ENCODE results near the gene C1orf53. TPM values are rescaled to one million over a fixed set of nuclear protein-coding genes. Genes with fewer than 3 reads are reported as not detected.

The C1orf53 gene
- total RNA-seq, 4 donors from 2014 or later: 0.83 to 10.2 (median 2.9) TPM

DNA sequence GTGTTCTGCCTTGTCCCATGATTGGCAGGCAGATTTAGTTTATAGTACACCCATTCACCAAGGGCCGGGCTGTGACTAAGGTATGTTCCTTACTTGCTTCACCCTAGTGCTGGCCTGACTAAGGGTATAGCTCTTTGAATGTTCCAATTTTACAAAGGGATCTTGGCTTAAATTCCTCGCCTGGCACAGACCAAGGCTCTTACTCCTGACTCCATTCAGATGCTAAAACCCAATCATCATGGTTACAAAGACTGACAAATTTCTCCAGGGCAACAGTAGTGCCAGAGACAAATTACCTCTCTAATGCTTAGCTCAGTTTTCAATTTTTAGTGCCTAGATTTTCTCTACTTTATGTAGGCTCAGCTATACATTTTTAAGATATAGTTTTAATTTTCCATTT is 11.5 kb upstream of the C1orf53 start:
- H3K4me3 ChIP-seq (ENCODE audit: low read depth, poor library complexity, severe bottlenecking): no peak overlapping the region
- TF ChIP-seq, protein P1, sequence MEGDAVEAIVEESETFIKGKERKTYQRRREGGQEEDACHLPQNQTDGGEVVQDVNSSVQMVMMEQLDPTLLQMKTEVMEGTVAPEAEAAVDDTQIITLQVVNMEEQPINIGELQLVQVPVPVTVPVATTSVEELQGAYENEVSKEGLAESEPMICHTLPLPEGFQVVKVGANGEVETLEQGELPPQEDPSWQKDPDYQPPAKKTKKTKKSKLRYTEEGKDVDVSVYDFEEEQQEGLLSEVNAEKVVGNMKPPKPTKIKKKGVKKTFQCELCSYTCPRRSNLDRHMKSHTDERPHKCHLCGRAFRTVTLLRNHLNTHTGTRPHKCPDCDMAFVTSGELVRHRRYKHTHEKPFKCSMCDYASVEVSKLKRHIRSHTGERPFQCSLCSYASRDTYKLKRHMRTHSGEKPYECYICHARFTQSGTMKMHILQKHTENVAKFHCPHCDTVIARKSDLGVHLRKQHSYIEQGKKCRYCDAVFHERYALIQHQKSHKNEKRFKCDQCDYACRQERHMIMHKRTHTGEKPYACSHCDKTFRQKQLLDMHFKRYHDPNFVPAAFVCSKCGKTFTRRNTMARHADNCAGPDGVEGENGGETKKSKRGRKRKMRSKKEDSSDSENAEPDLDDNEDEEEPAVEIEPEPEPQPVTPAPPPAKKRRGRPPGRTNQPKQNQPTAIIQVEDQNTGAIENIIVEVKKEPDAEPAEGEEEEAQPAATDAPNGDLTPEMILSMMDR (IDR thresholded peaks at IDR 0.05): no peak
- TF ChIP-seq POLR2A (IDR thresholded peaks at IDR 0.05): no peak
- intact Hi-C loops (cut with DNase I; ENCODE audit: low total_unique reads): no loop called here
- WGBS, 2 donors: 74 to 84% methylated on average over 2 of the region's 2 CpGs
- DNase-seq (ENCODE audit: low spot score in 2 of 2): no peak

DNA sequence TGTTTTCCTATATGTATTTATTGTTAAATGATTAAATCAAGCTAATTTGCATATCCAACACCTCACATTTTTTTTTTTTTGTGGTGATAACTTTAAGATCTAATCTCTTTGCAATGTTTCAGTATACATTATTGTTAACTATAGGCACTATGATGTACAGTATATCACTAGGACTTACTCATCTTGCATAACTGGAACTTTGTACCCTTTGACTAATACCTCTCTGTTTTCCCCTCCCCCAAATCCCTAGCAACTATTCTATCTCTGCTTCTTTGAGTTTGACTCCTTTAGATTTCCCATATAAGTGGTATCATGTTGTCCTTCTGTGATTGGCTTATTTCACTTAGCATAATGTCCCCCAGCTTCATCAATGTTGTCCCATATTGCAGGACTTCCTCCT is 9.7 kb upstream of the C1orf53 start:
- H3K4me3 ChIP-seq (ENCODE audit: low read depth, poor library complexity, severe bottlenecking): no peak overlapping the region
- no peak for DNase-seq (ENCODE audit: low spot score in 2 of 2)
- no peak for TF ChIP-seq POLR2A (IDR thresholded peaks at IDR 0.05)
- TF ChIP-seq, protein P1 (IDR thresholded peaks at IDR 0.05): no peak
- intact Hi-C loops (cut with DNase I; ENCODE audit: low total_unique reads): no loop called here

DNA sequence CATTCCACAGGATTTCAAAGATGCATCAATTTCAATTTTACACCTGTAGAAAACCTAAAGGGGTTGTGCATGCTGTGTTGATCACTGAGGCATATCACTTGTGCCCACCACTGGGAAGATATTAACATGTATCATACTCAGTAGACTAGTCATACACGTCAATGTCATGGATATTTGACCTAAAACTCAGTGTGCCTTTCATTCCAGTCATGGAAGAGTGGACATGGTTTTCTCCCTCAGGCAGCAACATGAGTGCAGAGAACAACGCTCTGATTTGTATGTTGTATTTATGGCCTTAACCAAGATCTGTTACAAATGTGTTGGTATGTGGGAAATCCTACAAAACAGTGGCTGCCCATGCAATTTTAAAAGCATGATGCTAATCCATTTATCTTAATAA is 6.1 kb upstream of the C1orf53 start:
- DNase-seq (ENCODE audit: low spot score in 2 of 2): no peak
- no peak overlapping the region for H3K4me3 ChIP-seq (ENCODE audit: low read depth, poor library complexity, severe bottlenecking)
- intact Hi-C loops (cut with DNase I; ENCODE audit: low total_unique reads): no loop called here
- TF ChIP-seq POLR2A (IDR thresholded peaks at IDR 0.05): no peak
- TF ChIP-seq, protein P1 (IDR thresholded peaks at IDR 0.05): no peak
- WGBS, 2 donors: 59 to 62% methylated on average over 2 of the region's 2 CpGs

DNA sequence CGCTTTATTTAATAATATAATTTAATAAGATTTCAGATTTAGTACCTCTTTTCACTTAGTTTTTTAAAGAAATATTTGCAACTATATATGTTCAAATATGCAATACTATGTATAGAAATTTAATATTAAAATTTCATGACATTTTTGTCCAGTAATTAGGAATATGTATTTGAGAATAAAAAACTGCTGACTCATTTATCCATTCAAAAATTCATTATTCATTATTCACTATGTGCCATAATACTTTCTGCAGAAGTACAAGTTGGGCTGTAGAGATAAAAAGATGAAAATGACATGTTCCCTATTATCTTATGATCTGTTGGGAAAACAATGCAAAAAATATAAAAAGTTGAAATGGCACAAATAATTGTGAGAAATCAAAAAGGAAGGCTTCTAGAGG is 3.4 kb upstream of the C1orf53 start:
- intact Hi-C loops (cut with DNase I; ENCODE audit: low total_unique reads): no loop called here
- WGBS, 2 donors: 95% methylated on average over 1 of the region's 1 CpG
- TF ChIP-seq, protein P1 (IDR thresholded peaks at IDR 0.05): no peak
- no peak for TF ChIP-seq POLR2A (IDR thresholded peaks at IDR 0.05)
- no peak overlapping the region for H3K4me3 ChIP-seq (ENCODE audit: low read depth, poor library complexity, severe bottlenecking)
- DNase-seq (ENCODE audit: low spot score in 2 of 2): no peak

DNA sequence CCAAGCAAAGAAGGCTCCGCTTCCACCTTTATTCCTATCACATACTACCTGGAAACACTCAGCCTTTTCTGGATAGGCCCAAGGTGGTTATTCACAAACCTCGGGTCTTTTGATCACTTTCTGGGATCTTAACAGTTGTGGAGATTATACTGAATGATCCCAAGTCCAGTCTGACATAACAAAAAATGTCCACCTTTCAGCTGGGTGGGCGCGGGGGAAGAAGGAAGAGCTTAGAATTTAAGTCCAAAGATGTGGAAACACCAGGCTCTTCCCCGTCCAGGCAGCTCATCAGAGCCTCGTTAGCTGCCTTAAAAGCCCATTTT is 338 bp upstream of the C1orf53 start:
- WGBS, 2 donors: 15 to 20% methylated on average over 6 of the region's 6 CpGs
- DNase-seq (ENCODE audit: low spot score in 2 of 2): no peak
- intact Hi-C loops (cut with DNase I; ENCODE audit: low total_unique reads): no loop called here
- TF ChIP-seq POLR2A (IDR thresholded peaks at IDR 0.05): no peak
- TF ChIP-seq, protein P1 (IDR thresholded peaks at IDR 0.05): no peak
- peak overlapping the region; percentile 53 for H3K4me3 ChIP-seq (ENCODE audit: low read depth, poor library complexity, severe bottlenecking)

DNA sequence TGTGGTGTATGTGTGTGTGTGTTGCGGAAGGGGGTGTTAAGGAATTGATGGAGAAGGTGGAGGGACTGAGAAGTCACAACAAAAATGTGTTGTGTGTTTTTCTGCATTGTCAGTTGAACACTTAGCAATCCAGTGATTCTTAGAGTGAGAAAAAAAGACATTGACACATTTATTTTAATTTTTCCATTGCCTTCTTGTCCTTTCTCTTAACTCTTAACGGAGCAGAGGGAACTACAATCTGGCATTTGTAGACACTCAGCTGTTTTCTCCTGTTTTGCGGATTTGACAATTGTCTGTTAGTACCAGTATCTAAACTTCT is 725 bp downstream of the C1orf53 start:
- no peak for DNase-seq (ENCODE audit: low spot score in 2 of 2)
- intact Hi-C loops (cut with DNase I; ENCODE audit: low total_unique reads): no loop called here
- WGBS, 2 donors: 23 to 26% methylated on average over 3 of the region's 3 CpGs
- peak overlapping the region; percentile 53 for H3K4me3 ChIP-seq (ENCODE audit: low read depth, poor library complexity, severe bottlenecking)
- no peak for TF ChIP-seq POLR2A (IDR thresholded peaks at IDR 0.05)
- TF ChIP-seq, protein P1 (IDR thresholded peaks at IDR 0.05): no peak
